IMR-90 (cell line): Measurements from ENCODE around the gene CPNE9. TPM values are rescaled to one million over a fixed set of nuclear protein-coding genes. Genes with fewer than 3 reads are reported as not detected.

Experiments used
- ATAC-seq: fragments of 200-7000 bp; cut with Tn5 transposase; 2 replicates; pipeline ENCODE4 v1.9.1; 2020; ENCODE audit warnings: low read depth, mild to moderate bottlenecking, moderate library complexity
- BruUV-seq: library from RNA; stranded (reverse); fragments of 400-500 nt; replicated peaks from 2 replicates; lab custom pipeline; 2021; lab: Mats Ljungman, UMichigan
- CTCF ChIA-PET: fragments of 300-600 bp; formaldehyde crosslinking; extraction: SDS; loops from one replicate; lab custom pipeline; 2021; ENCODE audit warnings: antibody characterized with exemption; lab: Yijun Ruan, JAX
- POLR2A ChIA-PET: fragments of 300-600 bp; sonication (Branson Sonifier 250); formaldehyde crosslinking; loops from one replicate; lab custom pipeline; 2022; ENCODE audit warnings: antibody characterized with exemption; ENCODE audit not compliant: unreplicated experiment; lab: Charles Lee
- DNase-seq: peaks from one replicate; pipeline ENCODE4 v3.0.0; 2013
- H2AFZ ChIP-seq: replicated peaks from 2 replicates; pipeline ENCODE3; 2013; ENCODE audit warnings: low read length, mild to moderate bottlenecking; ENCODE audit not compliant: poor library complexity
- H2AK5ac ChIP-seq: 2 replicates; pipeline ENCODE4 v1.6.1; 2013; ENCODE audit warnings: low read depth, low read length, inconsistent platforms
- H2AK9ac ChIP-seq: replicated peaks from 2 replicates; pipeline ENCODE3; 2013; ENCODE audit warnings: mild to moderate bottlenecking, low read depth, low read length, moderate library complexity; ENCODE audit not compliant: poor library complexity
- H2BK120ac ChIP-seq: 2 replicates; pipeline ENCODE4 v1.6.1; 2013; ENCODE audit warnings: low read depth, low read length, inconsistent platforms
- H2BK15ac ChIP-seq: 3 replicates; pipeline ENCODE4 v1.6.1; 2013; ENCODE audit warnings: low read depth, low read length, inconsistent platforms
- H2BK20ac ChIP-seq: 2 replicates; pipeline ENCODE4 v1.6.1; 2013; ENCODE audit warnings: low read depth, mild to moderate bottlenecking, inconsistent platforms, low read length, moderate library complexity
- H2BK5ac ChIP-seq: 2 replicates; pipeline ENCODE4 v1.6.1; 2013; ENCODE audit warnings: mild to moderate bottlenecking, low read depth, low read length, inconsistent platforms; ENCODE audit not compliant: poor library complexity, severe bottlenecking
- H3K14ac ChIP-seq: replicated peaks from 2 replicates; pipeline ENCODE4 v1.6.1; 2013; ENCODE audit warnings: low read depth, low read length, inconsistent platforms
- H3K18ac ChIP-seq: 2 replicates; pipeline ENCODE4 v1.6.1; 2013; ENCODE audit warnings: low read depth, low read length, control low read depth
- H3K23ac ChIP-seq: 2 replicates; pipeline ENCODE4 v1.6.1; 2013; ENCODE audit warnings: low read depth, low read length, inconsistent platforms
- H3K27ac ChIP-seq: 2 replicates; pipeline ENCODE4 v1.5.1; 2013; ENCODE audit warnings: mild to moderate bottlenecking, control low read depth, low read length; ENCODE audit not compliant: insufficient read depth
- H3K27me3 ChIP-seq: 2 replicates; pipeline ENCODE4 v1.6.1; 2013; ENCODE audit warnings: low read length; ENCODE audit not compliant: control insufficient read depth, insufficient read depth
- H3K36me3 ChIP-seq: 2 replicates; pipeline ENCODE4 v1.6.1; 2013; ENCODE audit warnings: low read length, mixed read lengths; ENCODE audit not compliant: control insufficient read depth, insufficient read depth
- H3K4ac ChIP-seq: 2 replicates; pipeline ENCODE4 v1.6.1; 2013; ENCODE audit warnings: low read depth, low read length, inconsistent platforms
- H3K4me1 ChIP-seq: 2 replicates; pipeline ENCODE4 v1.6.1; 2013; ENCODE audit warnings: low read length, mixed read lengths; ENCODE audit not compliant: control insufficient read depth, insufficient read depth
- H3K4me2 ChIP-seq: 2 replicates; pipeline ENCODE4 v1.6.1; 2013; ENCODE audit warnings: low read depth, mild to moderate bottlenecking, control low read depth, low read length, moderate library complexity
- H3K4me3 ChIP-seq: 2 replicates; pipeline ENCODE4 v1.5.1; 2013; ENCODE audit warnings: low read depth, mild to moderate bottlenecking, control low read depth, low read length, moderate library complexity; ENCODE audit not compliant: insufficient read depth
- H3K56ac ChIP-seq: 2 replicates; pipeline ENCODE4 v1.6.1; 2013; ENCODE audit warnings: low read length, inconsistent platforms; ENCODE audit not compliant: insufficient read depth; ENCODE audit errors: extremely low read depth
- H3K79me1 ChIP-seq, 2 experiments: 2 replicates each; pipeline ENCODE4 v1.6.1; 2013; ENCODE audit warnings: low read length in 2 of 2, inconsistent platforms in 1 of 2, low read depth in 1 of 2
- H3K9ac ChIP-seq: 2 replicates; pipeline ENCODE4 v1.6.1; 2013; ENCODE audit warnings: low read depth, low read length, control low read depth
- H3K9me1 ChIP-seq: 2 replicates; pipeline ENCODE4 v1.6.1; 2013; ENCODE audit warnings: low read length, inconsistent platforms; ENCODE audit not compliant: insufficient read depth
- H3K9me3 ChIP-seq: 2 replicates; pipeline ENCODE4 v1.6.1; 2013; ENCODE audit warnings: low read length; ENCODE audit not compliant: control insufficient read depth, insufficient read depth
- H4K20me1 ChIP-seq: 2 replicates; pipeline ENCODE4 v1.6.1; 2013; ENCODE audit warnings: low read length, inconsistent platforms; ENCODE audit not compliant: insufficient read depth
- H4K5ac ChIP-seq: 2 replicates; pipeline ENCODE4 v1.6.1; 2013; ENCODE audit warnings: mild to moderate bottlenecking, low read depth, low read length, control low read depth
- H4K8ac ChIP-seq, 2 experiments: 2 replicates each; pipeline ENCODE4 v1.6.1; 2013; ENCODE audit warnings: low read depth in 2 of 2, low read length in 2 of 2, control low read depth in 1 of 2, inconsistent platforms in 1 of 2
- H4K91ac ChIP-seq: 2 replicates; pipeline ENCODE4 v1.6.1; 2013; ENCODE audit warnings: low read depth, low read length, inconsistent platforms; ENCODE audit not compliant: insufficient read depth
- BHLHE40 ChIP-seq: fragments of 150-350 bp; IDR thresholded peaks from 2 replicates; pipeline ENCODE4 v1.6.1; 2016; ENCODE audit warnings: mild to moderate bottlenecking, low read depth, low read length
- CEBPB ChIP-seq: IDR thresholded peaks from 2 replicates; pipeline ENCODE4 v1.6.1; 2012; ENCODE audit warnings: low read depth, low read length, improper control_type of control experiment
- CHD1 ChIP-seq: IDR thresholded peaks from 2 replicates; pipeline ENCODE4 v1.6.1; 2012; ENCODE audit warnings: low read depth, low read length, improper control_type of control experiment
- CTCF ChIP-seq: conservative IDR thresholded peaks from 2 replicates; pipeline ENCODE4 v1.5.1; 2012; ENCODE audit warnings: mild to moderate bottlenecking, low read depth, low read length, improper control_type of control experiment
- ELK1 ChIP-seq: fragments of 150-350 bp; IDR thresholded peaks from 2 replicates; pipeline ENCODE4 v1.6.1; 2016; ENCODE audit warnings: low read depth, mild to moderate bottlenecking, low read length, moderate library complexity, borderline replicate concordance
- FOS ChIP-seq: fragments of 150-350 bp; IDR thresholded peaks from 2 replicates; pipeline ENCODE4 v1.6.1; 2016; ENCODE audit warnings: low read depth, low read length
- MAFK ChIP-seq: IDR thresholded peaks from 2 replicates; pipeline ENCODE4 v1.6.1; 2012; ENCODE audit warnings: low read depth, low read length, improper control_type of control experiment
- MAZ ChIP-seq: IDR thresholded peaks from 2 replicates; pipeline ENCODE4 v1.6.1; 2012; ENCODE audit warnings: low read depth, mild to moderate bottlenecking, low read length, improper control_type of control experiment, moderate library complexity, borderline replicate concordance
- MXI1 ChIP-seq: IDR thresholded peaks from 2 replicates; pipeline ENCODE4 v1.6.1; 2012; ENCODE audit warnings: low read depth, mild to moderate bottlenecking, low read length, moderate library complexity, borderline replicate concordance
- NFE2L2 ChIP-seq: fragments of 150-350 bp; IDR thresholded peaks from 2 replicates; pipeline ENCODE4 v1.6.1; 2016; ENCODE audit warnings: low read depth, mild to moderate bottlenecking, low read length
- POLR2A ChIP-seq: IDR thresholded peaks from 2 replicates; pipeline ENCODE4 v1.6.1; 2012; ENCODE audit warnings: mild to moderate bottlenecking, low read depth, low read length
- RAD21 ChIP-seq: IDR thresholded peaks from 2 replicates; pipeline ENCODE4 v1.6.1; 2012; ENCODE audit warnings: low read length, improper control_type of control experiment
- RCOR1 ChIP-seq: IDR thresholded peaks from 2 replicates; pipeline ENCODE4 v1.6.1; 2012; ENCODE audit warnings: mild to moderate bottlenecking, low read length, improper control_type of control experiment; ENCODE audit not compliant: insufficient replicate concordance
- RFX5 ChIP-seq: IDR thresholded peaks from 2 replicates; pipeline ENCODE4 v1.8.0; 2012; ENCODE audit warnings: low read depth, mild to moderate bottlenecking, low read length, moderate library complexity
- SMC3 ChIP-seq: fragments of 150-350 bp; IDR thresholded peaks from 2 replicates; pipeline ENCODE4 v1.6.1; 2016; ENCODE audit warnings: low read depth, mild to moderate bottlenecking, antibody characterized with exemption, low read length, moderate library complexity
- WGBS, 2 experiments: methylation state at CpG; one replicate each; pipeline versions ENCODE4 v1.1.5 to v1.1.7; 2013; ENCODE audit warnings: missing lambda C conversion rate in 2 of 2; ENCODE audit not compliant: insufficient read length in 1 of 2; ENCODE audit errors: extremely low coverage in 2 of 2; 5-methylcytosine and 5-hydroxymethylcytosine counted together
- dilution Hi-C: fragments of 300-500 bp; cut with HindIII; formaldehyde crosslinking; loops from one replicate; pipeline ENCODE4 v1.14.3; 2018; ENCODE audit warnings: low sequenced_read_pairs; ENCODE audit not compliant: unreplicated experiment
- in situ Hi-C: fragments of 300-500 bp; cut with MboI; formaldehyde crosslinking; loops from 3 replicates; pipeline ENCODE4 v1.14.3; 2019; ENCODE audit warnings: low sequenced_read_pairs, inconsistent platforms, mixed read lengths
- intact Hi-C: fragments of 100-400 bp; cut with micrococcal nuclease; formaldehyde crosslinking; loops from 2 replicates; pipeline ENCODE4 v1.10.0; 2022
- polyA plus RNA-seq, 3 experiments: library from polyadenylated mRNA; depleted of rRNA; stranded (reverse); fragments of >200 nt; gene quantifications; 2 replicates each; pipeline ENCODE4 v1.2.3, GENCODE V29; 2012; ENCODE audit warnings: low replicate concordance in 1 of 3
- total RNA-seq: library from RNA; depleted of rRNA; stranded (reverse); fragments of >200 nt; gene quantifications from 2 replicates; pipeline ENCODE4 v1.2.3, GENCODE V29; 2012
- TF ChIP-seq, protein P1 (sequence below): fragments of 150-350 bp; IDR thresholded peaks from 2 replicates; pipeline ENCODE4 v1.6.1; 2017; ENCODE audit warnings: mild to moderate bottlenecking, antibody characterized with exemption, low read length, low read depth

Gene CPNE9
- total and polyA plus RNA-seq, 2 of the 4 experiments (the other 2 are of a cell fraction) = not detected

- no peak overlapping the region for H4K5ac ChIP-seq
- ATAC-seq (no peak), DNase-seq (no peak)
- no peak overlapping the region for H3K4ac ChIP-seq
- CTCF ChIA-PET = no interaction called here
- no peaks in the 10 kb centered on the region for H3K27me3 ChIP-seq
- H2AK5ac ChIP-seq = no peak overlapping the region
- dilution Hi-C loops = no loop called here
- H2AK9ac ChIP-seq = no peak overlapping the region
- H2BK20ac ChIP-seq = no peak overlapping the region
- peaks cover 3% of the 10 kb centered on the region; the same call in 1 of the 2 replicates for H3K4me1 ChIP-seq
- H2BK120ac ChIP-seq = no peak overlapping the region
- H3K23ac ChIP-seq = no peak overlapping the region
- POLR2A ChIA-PET = no interaction called here
- H3K79me1 ChIP-seq = no peaks in the 10 kb centered on the region
- TF ChIP-seq CEBPB = no peak
- TF ChIP-seq RCOR1 = no peak
- TF ChIP-seq MAZ = no peak
- TF ChIP-seq, protein P1, sequence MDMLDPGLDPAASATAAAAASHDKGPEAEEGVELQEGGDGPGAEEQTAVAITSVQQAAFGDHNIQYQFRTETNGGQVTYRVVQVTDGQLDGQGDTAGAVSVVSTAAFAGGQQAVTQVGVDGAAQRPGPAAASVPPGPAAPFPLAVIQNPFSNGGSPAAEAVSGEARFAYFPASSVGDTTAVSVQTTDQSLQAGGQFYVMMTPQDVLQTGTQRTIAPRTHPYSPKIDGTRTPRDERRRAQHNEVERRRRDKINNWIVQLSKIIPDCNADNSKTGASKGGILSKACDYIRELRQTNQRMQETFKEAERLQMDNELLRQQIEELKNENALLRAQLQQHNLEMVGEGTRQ = no peak
- no peak for TF ChIP-seq SMC3
- no peak for TF ChIP-seq POLR2A
- TF ChIP-seq MXI1 = no peak
- TF ChIP-seq NFE2L2 = no peak
- no peak for TF ChIP-seq RFX5
- TF ChIP-seq FOS = no peak
- TF ChIP-seq BHLHE40 = no peak
- TF ChIP-seq ELK1 = no peak
- TF ChIP-seq CTCF = no peak
- no peak for TF ChIP-seq MAFK
- no peak for TF ChIP-seq RAD21
- no peak for TF ChIP-seq CHD1
- no peak overlapping the region for H2AFZ ChIP-seq
- peaks cover 53% of the 10 kb centered on the region for H3K36me3 ChIP-seq
- H3K9ac ChIP-seq = no peak overlapping the region
- no TSS peak for BruUV-seq
- H4K91ac ChIP-seq = no peak overlapping the region
- no peaks in the 10 kb centered on the region; the same call in 1 of the 2 replicates for H4K20me1 ChIP-seq
- no peak overlapping the region for H3K18ac ChIP-seq
- no peak overlapping the region for H2BK15ac ChIP-seq
- H4K8ac ChIP-seq = no peak overlapping the region
- no peak overlapping the region for H3K4me3 ChIP-seq
- H3K9me3 ChIP-seq = no peaks in the 10 kb centered on the region
- no peak overlapping the region for H2BK5ac ChIP-seq
- intact Hi-C loops = no loop called here
- no peak overlapping the region for H3K27ac ChIP-seq
- H3K4me2 ChIP-seq = no peak overlapping the region
- no peak overlapping the region for H3K56ac ChIP-seq
- in situ Hi-C loops = no loop called here
- peaks cover 6% of the 10 kb centered on the region for H3K9me1 ChIP-seq
- no peak overlapping the region for H3K14ac ChIP-seq
- 90% methylated on average over 1 of the region's 3 CpGs; no CpG with 5 or more reads in 1 of the 2 experiments for WGBS, 2 experiments
Measured at GRCh38 chr3:9678493-9678892, 25.1 kb upstream of the CPNE9 start.
